HepG2 (cell line): ENCODE results near the gene IWS1. TPM values are rescaled to one million over a fixed set of nuclear protein-coding genes. Genes with fewer than 3 reads are reported as not detected.

Experiments
- ADNP ChIP-seq: sonication (generic); formaldehyde crosslinking; IDR thresholded peaks from 2 replicates; pipeline ENCODE4 v1.4.0; 2020; ENCODE audit warnings: missing genetic modification reagents
- ATAD3A ChIP-seq: sonication (generic); formaldehyde crosslinking; IDR thresholded peaks from 2 replicates; pipeline ENCODE4 v1.4.0; 2020; ENCODE audit warnings: missing genetic modification reagents
- ATF7-NPFF ChIP-seq: sonication (generic); formaldehyde crosslinking; IDR thresholded peaks from 2 replicates; pipeline ENCODE4 v1.8.1; 2023; ENCODE audit warnings: mild to moderate bottlenecking, low read depth, missing genetic modification reagents, moderate library complexity
- CEBPG ChIP-seq: IDR thresholded peaks from 2 replicates; pipeline ENCODE4 v1.6.1; 2016
- CHD2 ChIP-seq: IDR thresholded peaks from 2 replicates; pipeline ENCODE4 v1.6.1; 2011; ENCODE audit warnings: low read depth, low read length, improper control_type of control experiment
- ELF3 ChIP-seq: IDR thresholded peaks from 2 replicates; pipeline ENCODE4 v1.6.1; 2016; ENCODE audit warnings: missing genetic modification reagents, missing compliant biosample characterization
- ELF4 ChIP-seq: sonication (generic); formaldehyde crosslinking; IDR thresholded peaks from 2 replicates; pipeline ENCODE4 v1.5.0; 2020; ENCODE audit warnings: missing genetic modification reagents, mild to moderate bottlenecking, moderate library complexity, borderline replicate concordance
- HMGA1 ChIP-seq: sonication (generic); formaldehyde crosslinking; conservative IDR thresholded peaks from 2 replicates; pipeline ENCODE4 v1.4.0; 2020; ENCODE audit warnings: missing genetic modification reagents
- ISX ChIP-seq: sonication (generic); formaldehyde crosslinking; conservative IDR thresholded peaks from 2 replicates; pipeline ENCODE4 v1.5.0; 2020; ENCODE audit warnings: missing genetic modification reagents
- MIER2 ChIP-seq: IDR thresholded peaks from 2 replicates; pipeline ENCODE4 v1.6.1; 2016; ENCODE audit warnings: missing biosample characterization, missing genetic modification reagents
- NFE2 ChIP-seq: sonication (generic); formaldehyde crosslinking; IDR thresholded peaks from 2 replicates; pipeline ENCODE4 v1.4.0; 2020; ENCODE audit warnings: missing genetic modification reagents
- NFE2L1 ChIP-seq: sonication (generic); formaldehyde crosslinking; IDR thresholded peaks from 2 replicates; pipeline ENCODE4 v1.4.0; 2020; ENCODE audit warnings: missing genetic modification reagents, mild to moderate bottlenecking, borderline replicate concordance
- NR1H2 ChIP-seq: sonication (generic); formaldehyde crosslinking; IDR thresholded peaks from 2 replicates; pipeline ENCODE4 v1.8.1; 2022; ENCODE audit warnings: low read depth, missing genetic modification reagents, borderline replicate concordance
- PHB2 ChIP-seq: fragments of 450-650 bp; IDR thresholded peaks from 2 replicates; pipeline ENCODE4 v1.6.1; 2018; ENCODE audit not compliant: partially characterized antibody
- POLR2G ChIP-seq: fragments of 200-400 bp; formaldehyde crosslinking; IDR thresholded peaks from 2 replicates; pipeline ENCODE4 v1.6.1; 2018; ENCODE audit warnings: mild to moderate bottlenecking, low read depth, low read length, moderate library complexity
- RBAK ChIP-seq: sonication (generic); formaldehyde crosslinking; IDR thresholded peaks from 2 replicates; pipeline ENCODE4 v1.5.1; 2020; ENCODE audit warnings: mild to moderate bottlenecking, missing genetic modification reagents
- SRY ChIP-seq: sonication (generic); formaldehyde crosslinking; IDR thresholded peaks from 2 replicates; pipeline ENCODE4 v1.8.0; 2022; ENCODE audit warnings: mild to moderate bottlenecking, missing genetic modification reagents
- TOPORS ChIP-seq: sonication (generic); formaldehyde crosslinking; IDR thresholded peaks from 2 replicates; pipeline ENCODE4 v1.8.0; 2023; ENCODE audit warnings: mild to moderate bottlenecking, missing genetic modification reagents
- ZKSCAN1 ChIP-seq: fragments of 150-350 bp; IDR thresholded peaks from 2 replicates; pipeline ENCODE4 v1.6.1; 2014; ENCODE audit warnings: low read length
- ZNF3 ChIP-seq: IDR thresholded peaks from 2 replicates; pipeline ENCODE4 v1.7.0; 2017; ENCODE audit warnings: inconsistent platforms
- ZNF430 ChIP-seq: sonication (generic); formaldehyde crosslinking; IDR thresholded peaks from 2 replicates; pipeline ENCODE4 v1.9.0; 2021; ENCODE audit warnings: mild to moderate bottlenecking, missing genetic modification reagents
- ZNF510 ChIP-seq: sonication (generic); formaldehyde crosslinking; IDR thresholded peaks from 2 replicates; pipeline ENCODE4 v1.4.0; 2020; ENCODE audit warnings: low read depth, mild to moderate bottlenecking, missing genetic modification reagents
- ZNF672 ChIP-seq: sonication (generic); formaldehyde crosslinking; IDR thresholded peaks from 2 replicates; pipeline ENCODE4 v1.8.1; 2022; ENCODE audit warnings: missing genetic modification reagents
- ZNF766 ChIP-seq: sonication (generic); formaldehyde crosslinking; IDR thresholded peaks from 2 replicates; pipeline ENCODE4 v1.5.0; 2020; ENCODE audit warnings: missing genetic modification reagents, borderline replicate concordance
- ZNF841 ChIP-seq: sonication (generic); formaldehyde crosslinking; IDR thresholded peaks from 2 replicates; pipeline ENCODE4 v1.8.1; 2023; ENCODE audit warnings: missing genetic modification reagents, borderline replicate concordance
- ZNF891 ChIP-seq: sonication (generic); formaldehyde crosslinking; IDR thresholded peaks from 2 replicates; pipeline ENCODE4 v1.5.0; 2020; ENCODE audit warnings: mild to moderate bottlenecking, missing genetic modification reagents
- polyA plus RNA-seq, 8 experiments: library from polyadenylated mRNA; depleted of rRNA in 3 of 8; stranded (reverse) in 7 of 8; unstranded in 1 of 8; fragments of >200 nt; fragmentation: Illumina TruSeq in 4 of 8; extraction: Trizol in 4 of 8; gene quantifications; 2 replicates each; pipeline versions ENCODE4 v1.2.1 to v1.2.3, GENCODE V29; 2011 to 2016; ENCODE audit warnings: low read depth in 4 of 8, missing spikeins in 1 of 8, mixed read lengths in 1 of 8; ENCODE audit not compliant: insufficient read depth in 1 of 8
- total RNA-seq, 5 experiments: library from RNA; depleted of rRNA; stranded (reverse); fragments of >200 nt; fragmentation: Illumina TruSeq; extraction: Trizol; gene quantifications; 2 replicates each; pipeline ENCODE4 v1.2.3, GENCODE V29; 2016; ENCODE audit warnings: low read depth in 1 of 5
- TF ChIP-seq, protein P1 (sequence below): sonication (generic); formaldehyde crosslinking; conservative IDR thresholded peaks from 2 replicates; pipeline ENCODE4 v1.8.1; 2023; ENCODE audit warnings: missing genetic modification reagents
- TF ChIP-seq, protein P2 (sequence below): sonication (generic); formaldehyde crosslinking; IDR thresholded peaks from 2 replicates; pipeline ENCODE4 v1.8.0; 2023; ENCODE audit warnings: mild to moderate bottlenecking, missing genetic modification reagents
- TF ChIP-seq, protein P3 (sequence below): sonication (generic); formaldehyde crosslinking; IDR thresholded peaks from 2 replicates; pipeline ENCODE4 v1.4.0; 2020; ENCODE audit warnings: mild to moderate bottlenecking, missing genetic modification reagents
- TF ChIP-seq, protein P4 (sequence below): sonication (generic); formaldehyde crosslinking; IDR thresholded peaks from 2 replicates; pipeline ENCODE4 v1.5.0; 2020; ENCODE audit warnings: mild to moderate bottlenecking, low read depth, missing genetic modification reagents, borderline replicate concordance

Gene IWS1
- total and polyA plus RNA-seq, 2 of the 13 experiments (the other 11 are each of a cell fraction or from before 2014, with no cell fraction given), result 28.9 to 62.3 TPM

DNA sequence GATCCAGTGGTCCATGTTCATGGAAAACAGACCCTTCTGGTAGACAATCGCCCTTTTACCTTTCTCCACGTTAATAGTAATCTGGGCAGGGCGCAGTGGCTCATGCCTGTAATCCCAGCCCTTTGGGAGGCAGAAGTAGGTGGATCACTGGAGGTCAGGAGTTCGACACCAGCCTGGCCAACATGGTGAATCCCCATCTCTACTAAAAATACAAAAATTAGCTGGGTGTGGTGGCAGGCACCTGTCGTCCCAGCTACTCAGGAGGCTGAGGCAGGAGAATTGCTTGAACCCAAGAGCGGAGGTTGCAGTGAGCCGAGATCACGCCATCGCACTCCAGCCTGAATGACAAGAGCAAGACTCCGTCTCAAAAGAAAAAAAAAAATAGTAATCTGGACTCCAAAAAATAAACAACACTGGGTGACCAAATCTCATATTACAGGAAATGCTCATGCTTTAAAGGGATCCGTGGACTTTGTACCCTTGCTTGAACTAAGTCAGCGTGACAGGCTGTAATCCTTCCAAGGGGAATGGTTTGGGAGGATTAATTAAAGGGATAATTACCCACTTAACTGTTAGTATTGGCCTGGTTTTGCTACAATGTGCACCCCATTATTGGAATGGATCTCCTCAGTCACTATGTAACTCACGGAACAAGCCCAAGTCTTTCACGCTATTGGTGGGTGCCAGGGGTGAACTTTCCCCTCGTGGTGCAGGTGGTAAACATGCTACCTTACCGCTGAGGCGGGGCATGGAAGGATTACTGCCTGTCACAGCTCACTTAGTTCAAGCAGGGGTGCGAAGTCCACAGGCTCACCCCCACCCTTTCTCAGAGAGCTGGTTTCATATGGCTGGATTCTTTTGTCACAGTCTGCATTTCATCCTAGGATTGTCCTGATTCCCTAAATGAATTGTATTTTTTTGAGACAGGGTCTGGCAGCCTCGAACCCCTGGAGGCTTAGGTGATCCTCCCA, 71.4 kb downstream of the IWS1 start (continued):
- TF ChIP-seq, protein P1, sequence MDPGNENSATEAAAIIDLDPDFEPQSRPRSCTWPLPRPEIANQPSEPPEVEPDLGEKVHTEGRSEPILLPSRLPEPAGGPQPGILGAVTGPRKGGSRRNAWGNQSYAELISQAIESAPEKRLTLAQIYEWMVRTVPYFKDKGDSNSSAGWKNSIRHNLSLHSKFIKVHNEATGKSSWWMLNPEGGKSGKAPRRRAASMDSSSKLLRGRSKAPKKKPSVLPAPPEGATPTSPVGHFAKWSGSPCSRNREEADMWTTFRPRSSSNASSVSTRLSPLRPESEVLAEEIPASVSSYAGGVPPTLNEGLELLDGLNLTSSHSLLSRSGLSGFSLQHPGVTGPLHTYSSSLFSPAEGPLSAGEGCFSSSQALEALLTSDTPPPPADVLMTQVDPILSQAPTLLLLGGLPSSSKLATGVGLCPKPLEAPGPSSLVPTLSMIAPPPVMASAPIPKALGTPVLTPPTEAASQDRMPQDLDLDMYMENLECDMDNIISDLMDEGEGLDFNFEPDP (CRISPR knock-in tag), result no peak
- TF ChIP-seq NFE2L1 (CRISPR knock-in tag) (no peak), RBAK (CRISPR knock-in tag) (peak; percentile 82; the same call in 1 of the 2 replicates), ATAD3A (CRISPR knock-in tag) (no peak), ZNF430 (CRISPR knock-in tag) (peak; percentile 96), ZNF510 (CRISPR knock-in tag) (0 out of 2 replicates have a peak, but pooled peaks have one; percentile 47), ISX (CRISPR knock-in tag) (no peak; the same call in 1 of the 2 replicates), NR1H2 (CRISPR knock-in tag) (peak; percentile 60; the same call in 1 of the 2 replicates), ZNF891 (CRISPR knock-in tag) (no peak), NFE2 (CRISPR knock-in tag) (no peak; the same call in 1 of the 2 replicates), ATF7-NPFF (CRISPR knock-in tag) (peak; percentile 60; the same call in 1 of the 2 replicates), POLR2G (peak; percentile 74), MIER2 (CRISPR knock-in tag) (peak; percentile 80), SRY (no peak), ZNF766 (CRISPR knock-in tag) (0 out of 2 replicates have a peak, but pooled peaks have one; percentile 59), ELF4 (peak; percentile 77; the same call in 1 of the 2 replicates), CHD2 (no peak), ZNF3 (CRISPR knock-in tag) (no peak), ZNF841 (CRISPR knock-in tag) (no peak), HMGA1 (CRISPR knock-in tag) (no peak), PHB2 (no peak), ZKSCAN1 (no peak), ADNP (no peak), TOPORS (CRISPR knock-in tag) (no peak), ZNF672 (CRISPR knock-in tag) (no peak), ELF3 (CRISPR knock-in tag) (peak; percentile 95), CEBPG (peak; percentile 74; the same call in 1 of the 2 replicates)
- TF ChIP-seq, protein P2, sequence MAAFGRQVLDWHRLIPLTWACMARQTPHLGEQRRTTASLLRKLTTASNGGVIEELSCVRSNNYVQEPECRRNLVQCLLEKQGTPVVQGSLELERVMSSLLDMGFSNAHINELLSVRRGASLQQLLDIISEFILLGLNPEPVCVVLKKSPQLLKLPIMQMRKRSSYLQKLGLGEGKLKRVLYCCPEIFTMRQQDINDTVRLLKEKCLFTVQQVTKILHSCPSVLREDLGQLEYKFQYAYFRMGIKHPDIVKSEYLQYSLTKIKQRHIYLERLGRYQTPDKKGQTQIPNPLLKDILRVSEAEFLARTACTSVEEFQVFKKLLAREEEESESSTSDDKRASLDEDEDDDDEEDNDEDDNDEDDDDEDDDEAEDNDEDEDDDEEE (CRISPR knock-in tag), result no peak
- TF ChIP-seq, protein P3, sequence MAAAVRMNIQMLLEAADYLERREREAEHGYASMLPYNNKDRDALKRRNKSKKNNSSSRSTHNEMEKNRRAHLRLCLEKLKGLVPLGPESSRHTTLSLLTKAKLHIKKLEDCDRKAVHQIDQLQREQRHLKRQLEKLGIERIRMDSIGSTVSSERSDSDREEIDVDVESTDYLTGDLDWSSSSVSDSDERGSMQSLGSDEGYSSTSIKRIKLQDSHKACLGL (CRISPR knock-in tag), result peak; percentile 74; the same call in 1 of the 2 replicates
- TF ChIP-seq, protein P4, sequence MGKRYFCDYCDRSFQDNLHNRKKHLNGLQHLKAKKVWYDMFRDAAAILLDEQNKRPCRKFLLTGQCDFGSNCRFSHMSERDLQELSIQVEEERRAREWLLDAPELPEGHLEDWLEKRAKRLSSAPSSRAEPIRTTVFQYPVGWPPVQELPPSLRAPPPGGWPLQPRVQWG (CRISPR knock-in tag), result no peak
